Measurements from ENCODE around the gene USHBP1. TPM values are rescaled to one million over a fixed set of nuclear protein-coding genes. Genes with fewer than 3 reads are reported as not detected.

The USHBP1 gene
- total and polyA plus RNA-seq, 4 donors = 6.2 to 12.3 (median 11.6) TPM

DNA sequence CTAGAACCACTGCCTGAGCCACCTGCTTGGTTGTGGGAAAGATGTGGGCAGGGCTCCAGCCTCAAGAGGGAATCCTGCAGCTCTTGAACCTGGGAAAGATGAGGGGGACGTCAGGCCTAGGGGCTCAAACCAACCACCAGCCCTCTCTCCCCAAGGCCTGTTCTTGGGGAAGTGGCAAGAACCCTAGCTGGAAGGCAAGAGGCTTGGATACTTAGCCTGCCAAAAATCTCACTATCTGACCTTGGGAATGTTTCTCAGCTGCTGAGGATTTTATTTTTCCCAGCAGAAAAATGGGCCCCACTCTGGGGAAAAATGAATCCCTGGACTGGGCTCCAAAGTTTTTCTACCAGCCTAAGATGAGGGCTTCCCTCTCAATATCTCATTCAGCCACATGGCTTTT is 4.6 kb downstream of the USHBP1 start:
- DNase-seq (no peak), ATAC-seq (ENCODE audit: insufficient read depth, low FRiP score) (no peak)
- WGBS, 2 donors = 68 to 70% methylated on average over 1 of the region's 1 CpG
- H3K9me3 ChIP-seq (ENCODE audit: control insufficient read depth in 4 of 4, insufficient read depth in 3 of 4, low read length in 3 of 4) = peaks cover 0 to 5% (median 0%) of the 10 kb centered on the region in 4 donors
- no peak overlapping the region for H3K9ac ChIP-seq (ENCODE audit: insufficient read depth in 1 of 2, low read length in 2 of 2)
- H3K36me3 ChIP-seq (ENCODE audit: control insufficient read depth in 4 of 4, insufficient read depth in 4 of 4, low read length in 4 of 4) = peaks cover 0 to 8% (median 0%) of the 10 kb centered on the region in 4 donors
- no peaks in the 10 kb centered on the region for H3K27me3 ChIP-seq (ENCODE audit: control insufficient read depth in 3 of 3, insufficient read depth in 3 of 3, low read length in 2 of 3)
- TF ChIP-seq, protein P1, sequence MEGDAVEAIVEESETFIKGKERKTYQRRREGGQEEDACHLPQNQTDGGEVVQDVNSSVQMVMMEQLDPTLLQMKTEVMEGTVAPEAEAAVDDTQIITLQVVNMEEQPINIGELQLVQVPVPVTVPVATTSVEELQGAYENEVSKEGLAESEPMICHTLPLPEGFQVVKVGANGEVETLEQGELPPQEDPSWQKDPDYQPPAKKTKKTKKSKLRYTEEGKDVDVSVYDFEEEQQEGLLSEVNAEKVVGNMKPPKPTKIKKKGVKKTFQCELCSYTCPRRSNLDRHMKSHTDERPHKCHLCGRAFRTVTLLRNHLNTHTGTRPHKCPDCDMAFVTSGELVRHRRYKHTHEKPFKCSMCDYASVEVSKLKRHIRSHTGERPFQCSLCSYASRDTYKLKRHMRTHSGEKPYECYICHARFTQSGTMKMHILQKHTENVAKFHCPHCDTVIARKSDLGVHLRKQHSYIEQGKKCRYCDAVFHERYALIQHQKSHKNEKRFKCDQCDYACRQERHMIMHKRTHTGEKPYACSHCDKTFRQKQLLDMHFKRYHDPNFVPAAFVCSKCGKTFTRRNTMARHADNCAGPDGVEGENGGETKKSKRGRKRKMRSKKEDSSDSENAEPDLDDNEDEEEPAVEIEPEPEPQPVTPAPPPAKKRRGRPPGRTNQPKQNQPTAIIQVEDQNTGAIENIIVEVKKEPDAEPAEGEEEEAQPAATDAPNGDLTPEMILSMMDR (IDR thresholded peaks at IDR 0.05; ENCODE audit: control extremely low read depth, extremely low read depth) = no peak
- no peak overlapping the region for H3K27ac ChIP-seq (ENCODE audit: low read depth in 1 of 2, low read length in 1 of 2)
- H3K4me3 ChIP-seq = no peak overlapping the region
- peaks cover 0 to 6% (median 0%) of the 10 kb centered on the region in 5 donors for H3K4me1 ChIP-seq (ENCODE audit: control insufficient read depth in 5 of 5, insufficient read depth in 5 of 5, low read length in 5 of 5)

DNA sequence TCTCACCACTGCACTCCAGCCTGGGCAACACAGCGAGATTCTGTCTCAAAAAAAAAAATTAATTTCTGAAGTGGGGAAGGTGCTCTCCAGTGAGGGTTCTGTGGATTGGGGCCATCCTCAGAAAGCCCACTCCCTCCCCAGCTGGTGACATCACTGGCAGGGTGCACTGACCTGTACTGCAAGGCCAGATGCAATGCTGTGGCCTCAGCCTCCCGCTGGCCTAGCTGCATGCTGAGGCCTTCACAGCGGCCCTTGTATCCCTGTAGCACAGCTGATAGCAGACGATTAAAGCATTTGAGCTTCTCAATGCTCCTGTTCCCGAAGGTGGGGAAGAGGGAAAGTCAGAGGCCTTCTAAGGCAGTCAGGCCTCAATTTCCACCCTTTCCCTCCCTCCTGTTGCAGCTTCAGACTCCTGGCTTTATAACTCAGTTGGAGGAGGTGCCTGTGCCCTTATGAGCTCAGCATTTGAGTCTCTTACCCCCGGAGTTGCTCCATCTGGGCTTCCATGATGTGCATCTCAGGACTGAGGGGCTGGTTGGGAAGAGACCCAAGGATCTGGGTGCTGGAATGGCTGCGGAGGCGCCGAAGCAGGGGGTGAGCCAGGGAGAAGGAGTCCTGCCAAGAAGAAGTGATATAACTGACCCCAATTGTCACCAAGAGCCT is 5.3 kb downstream of the USHBP1 start:
- DNase-seq = no peak
- H3K4me3 ChIP-seq = no peak overlapping the region
- peaks cover 0 to 6% (median 0%) of the 10 kb centered on the region in 5 donors for H3K4me1 ChIP-seq (ENCODE audit: control insufficient read depth in 5 of 5, insufficient read depth in 5 of 5, low read length in 5 of 5)
- ATAC-seq (ENCODE audit: insufficient read depth, low FRiP score) = no peak
- no peak overlapping the region for H3K27ac ChIP-seq (ENCODE audit: low read depth in 1 of 2, low read length in 1 of 2)
- H3K36me3 ChIP-seq (ENCODE audit: control insufficient read depth in 4 of 4, insufficient read depth in 4 of 4, low read length in 4 of 4) = peaks cover 0 to 8% (median 0%) of the 10 kb centered on the region in 4 donors
- TF ChIP-seq, protein P1 (IDR thresholded peaks at IDR 0.05; ENCODE audit: control extremely low read depth, extremely low read depth) = no peak
- H3K9ac ChIP-seq (ENCODE audit: insufficient read depth in 1 of 2, low read length in 2 of 2) = no peak overlapping the region
- H3K27me3 ChIP-seq (ENCODE audit: control insufficient read depth in 3 of 3, insufficient read depth in 3 of 3, low read length in 2 of 3) = no peaks in the 10 kb centered on the region
- H3K9me3 ChIP-seq (ENCODE audit: control insufficient read depth in 4 of 4, insufficient read depth in 3 of 4, low read length in 3 of 4) = peaks cover 0 to 5% (median 0%) of the 10 kb centered on the region in 4 donors
- 94 to 95% methylated on average over 9 of the region's 9 CpGs for WGBS, 2 donors

DNA sequence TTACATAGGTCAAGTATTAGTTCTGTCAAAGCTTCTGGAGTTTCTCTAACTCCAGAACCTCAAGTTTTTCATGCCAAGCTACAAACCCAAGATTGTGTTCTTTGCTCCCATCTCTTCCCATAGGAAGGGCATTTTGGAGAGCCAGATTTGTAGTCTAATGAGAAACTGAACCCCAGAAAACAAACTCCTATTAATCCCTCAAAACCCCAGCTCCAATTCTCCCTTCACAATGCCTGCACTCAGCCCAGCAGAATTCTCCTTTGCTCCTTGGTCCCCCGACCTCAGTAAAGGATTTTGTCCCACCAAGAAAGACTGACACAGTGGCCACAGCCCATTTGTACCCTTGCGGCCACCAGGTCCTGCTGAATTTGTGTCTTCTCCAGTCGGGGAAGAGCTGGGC is 8.4 kb downstream of the USHBP1 start:
- Histone ChIP-seq H3K27ac (ENCODE audit: low read depth in 1 of 2, low read length in 1 of 2) (no peak overlapping the region), H3K36me3 (ENCODE audit: control insufficient read depth in 4 of 4, insufficient read depth in 4 of 4, low read length in 4 of 4) (peaks cover 0 to 9% (median 0%) of the 10 kb centered on the region in 4 donors), H3K27me3 (ENCODE audit: control insufficient read depth in 3 of 3, insufficient read depth in 3 of 3, low read length in 2 of 3) (no peaks in the 10 kb centered on the region), H3K9me3 (ENCODE audit: control insufficient read depth in 4 of 4, insufficient read depth in 3 of 4, low read length in 3 of 4) (peaks cover 0 to 5% (median 0%) of the 10 kb centered on the region in 4 donors), H3K4me1 (ENCODE audit: control insufficient read depth in 5 of 5, insufficient read depth in 5 of 5, low read length in 5 of 5) (peaks cover 0 to 6% (median 0%) of the 10 kb centered on the region in 5 donors), H3K4me3 (no peak overlapping the region), H3K9ac (ENCODE audit: insufficient read depth in 1 of 2, low read length in 2 of 2) (no peak overlapping the region)
- no peak for DNase-seq
- no peak for ATAC-seq (ENCODE audit: insufficient read depth, low FRiP score)
- TF ChIP-seq, protein P1 (IDR thresholded peaks at IDR 0.05; ENCODE audit: control extremely low read depth, extremely low read depth) = no peak
- WGBS, 2 donors = 86 to 91% methylated on average over 3 of the region's 3 CpGs

Data from lung (tissue), 12 donors.